RWPE2 (cell line): Measurements from ENCODE around the gene OAF.

Experiments
- ATAC-seq: fragments of 200-7000 bp; cut with Tn5 transposase; 3 replicates; pipeline ENCODE4 v1.9.1; 2021; ENCODE audit warnings: low read depth
- DNase-seq: peaks from one replicate; pipeline ENCODE4 v3.0.0-alpha.2; 2020; ENCODE audit warnings: low spot score
- H3K27ac ChIP-seq: fragments of 450-650 bp; 2 replicates; pipeline ENCODE4 v1.5.1; 2017; ENCODE audit warnings: mild to moderate bottlenecking; ENCODE audit not compliant: poor library complexity, severe bottlenecking
- H3K27me3 ChIP-seq: fragments of 250-450 bp; sonication (Bioruptor Pico); 2 replicates; pipeline ENCODE4 v1.5.1; 2021; ENCODE audit warnings: mild to moderate bottlenecking, moderate library complexity; ENCODE audit not compliant: insufficient read depth, poor library complexity, severe bottlenecking
- H3K36me3 ChIP-seq: fragments of 250-450 bp; sonication (Bioruptor Pico); 2 replicates; pipeline ENCODE4 v1.5.1; 2020; ENCODE audit warnings: low read depth, mild to moderate bottlenecking, moderate library complexity
- H3K4me1 ChIP-seq: fragments of 250-450 bp; sonication (Bioruptor Pico); 2 replicates; pipeline ENCODE4 v1.5.1; 2021; ENCODE audit warnings: mild to moderate bottlenecking, moderate library complexity; ENCODE audit not compliant: insufficient read depth, poor library complexity, severe bottlenecking
- H3K4me3 ChIP-seq: fragments of 250-450 bp; sonication (Bioruptor Pico); 2 replicates; pipeline ENCODE4 v1.5.1; 2021; ENCODE audit warnings: mild to moderate bottlenecking, moderate library complexity; ENCODE audit not compliant: severe bottlenecking
- H3K9me3 ChIP-seq: fragments of 250-450 bp; sonication (Bioruptor Pico); 2 replicates; pipeline ENCODE4 v1.5.1; 2021; ENCODE audit warnings: mild to moderate bottlenecking, moderate library complexity; ENCODE audit not compliant: severe bottlenecking
- CTCF ChIP-seq: fragments of 450-650 bp; IDR thresholded peaks from one replicate; pipeline ENCODE4 v1.5.1; 2017; ENCODE audit warnings: mild to moderate bottlenecking, moderate library complexity; ENCODE audit not compliant: poor library complexity, severe bottlenecking

OAF gene

GRCh38 chr11:120192831-120193625, 17.8 kb upstream of the OAF start:
- TF ChIP-seq CTCF, result no peak
- DNase-seq (no peak), ATAC-seq (no peak)
- H3K4me1 ChIP-seq, result no peaks in the 10 kb centered on the region
- no peak overlapping the region for H3K27ac ChIP-seq
- H3K27me3 ChIP-seq, result no peaks in the 10 kb centered on the region
- H3K4me3 ChIP-seq, result no peak overlapping the region
- no peaks in the 10 kb centered on the region for H3K36me3 ChIP-seq
- H3K9me3 ChIP-seq, result no peaks in the 10 kb centered on the region

- Histone ChIP-seq H3K9me3 (no peaks in the 10 kb centered on the region), H3K27me3 (no peaks in the 10 kb centered on the region), H3K27ac (no peak overlapping the region), H3K4me1 (no peaks in the 10 kb centered on the region), H3K36me3 (no peaks in the 10 kb centered on the region), H3K4me3 (no peak overlapping the region)
- DNase-seq (no peak), ATAC-seq (no peak)
- TF ChIP-seq CTCF, result no peak
These were observed 16.7 kb upstream of the OAF start for GRCh38 chr11:120194166-120194565.

GRCh38 chr11:120195601-120196320, 15.1 kb upstream of the OAF start:
- no peak for DNase-seq
- H3K27ac ChIP-seq, result no peak overlapping the region
- no peak for ATAC-seq
- no peak for TF ChIP-seq CTCF
- no peaks in the 10 kb centered on the region for H3K27me3 ChIP-seq
- H3K36me3 ChIP-seq, result no peaks in the 10 kb centered on the region
- H3K4me3 ChIP-seq, result no peak overlapping the region
- no peaks in the 10 kb centered on the region for H3K4me1 ChIP-seq
- no peaks in the 10 kb centered on the region for H3K9me3 ChIP-seq

GRCh38 chr11:120196826-120197225, 14.0 kb upstream of the OAF start:
- ATAC-seq (no peak), DNase-seq (no peak)
- no peaks in the 10 kb centered on the region for H3K36me3 ChIP-seq
- no peak overlapping the region for H3K4me3 ChIP-seq
- H3K4me1 ChIP-seq, result no peaks in the 10 kb centered on the region
- no peak for TF ChIP-seq CTCF
- no peak overlapping the region for H3K27ac ChIP-seq
- no peaks in the 10 kb centered on the region for H3K9me3 ChIP-seq
- H3K27me3 ChIP-seq, result no peaks in the 10 kb centered on the region
